ENCODE measurements around the gene POLR1D.

- no peak for TF ChIP-seq CTCF (IDR thresholded peaks at IDR 0.05; ENCODE audit: insufficient read depth, low read length)
- TF ChIP-seq REST (IDR thresholded peaks at IDR 0.05; ENCODE audit: insufficient replicate concordance, low read depth) = no peak
- TF ChIP-seq GABPA (IDR thresholded peaks at IDR 0.05; ENCODE audit: low read depth) = no peak
- TF ChIP-seq SPI1 (IDR thresholded peaks at IDR 0.05; ENCODE audit: borderline replicate concordance, low read depth) = no peak
- no peak for TF ChIP-seq POLR2AphosphoS5 (IDR thresholded peaks at IDR 0.05; ENCODE audit: low read depth)
Measured at GRCh38 chr13:27644302-27644701, 22.6 kb downstream of the POLR1D start.
